ENCODE results near the gene CCT6B.

Gene CCT6B

GRCh38 chr17:34920676-34921075 is 40.6 kb downstream of the CCT6B start:
- no peaks in the 10 kb centered on the region for H4K20me1 ChIP-seq (ENCODE audit: insufficient read depth, low read length)
- no peak overlapping the region for H3K27ac ChIP-seq (ENCODE audit: low read length)
- TF ChIP-seq CTCF (IDR thresholded peaks at IDR 0.05; ENCODE audit: low read depth, low read length), result no peak
- no peak for TF ChIP-seq EZH2phosphoT487 (IDR thresholded peaks at IDR 0.05; ENCODE audit: low read depth)
- H3K4me1 ChIP-seq (ENCODE audit: low read length), result no peaks in the 10 kb centered on the region
- no peaks in the 10 kb centered on the region for H3K36me3 ChIP-seq (replicated peaks; ENCODE audit: low read depth, low read length)
- no peaks in the 10 kb centered on the region for H3K9me3 ChIP-seq (ENCODE audit: insufficient read depth, low read length)
- no peaks in the 10 kb centered on the region for H3K27me3 ChIP-seq (ENCODE audit: low read depth, low read length)
- no peak overlapping the region for H2AFZ ChIP-seq (ENCODE audit: low read depth, low read length)
- no peak overlapping the region for H3K4me3 ChIP-seq (ENCODE audit: low read length)
- no peaks in the 10 kb centered on the region for H3K79me2 ChIP-seq (ENCODE audit: low read length)
- H3K9ac ChIP-seq (ENCODE audit: low read length), result no peak overlapping the region
- no peak overlapping the region for H3K4me2 ChIP-seq (ENCODE audit: low read length)

GRCh38 chr17:34917381-34917780 is 43.9 kb downstream of the CCT6B start:
- no peaks in the 10 kb centered on the region for H3K27me3 ChIP-seq (ENCODE audit: low read depth, low read length)
- H2AFZ ChIP-seq (ENCODE audit: low read depth, low read length), result no peak overlapping the region
- TF ChIP-seq EZH2phosphoT487 (IDR thresholded peaks at IDR 0.05; ENCODE audit: low read depth) (no peak), CTCF (IDR thresholded peaks at IDR 0.05; ENCODE audit: low read depth, low read length) (no peak)
- H3K79me2 ChIP-seq (ENCODE audit: low read length), result no peaks in the 10 kb centered on the region
- no peak overlapping the region for H3K27ac ChIP-seq (ENCODE audit: low read length)
- H3K36me3 ChIP-seq (replicated peaks; ENCODE audit: low read depth, low read length), result no peaks in the 10 kb centered on the region
- H4K20me1 ChIP-seq (ENCODE audit: insufficient read depth, low read length), result no peaks in the 10 kb centered on the region
- no peak overlapping the region for H3K4me2 ChIP-seq (ENCODE audit: low read length)
- no peaks in the 10 kb centered on the region for H3K9me3 ChIP-seq (ENCODE audit: insufficient read depth, low read length)
- H3K4me3 ChIP-seq (ENCODE audit: low read length), result no peak overlapping the region
- H3K9ac ChIP-seq (ENCODE audit: low read length), result no peak overlapping the region
- peaks cover 9% of the 10 kb centered on the region; the same call in 1 of the 2 replicates for H3K4me1 ChIP-seq (ENCODE audit: low read length)

GRCh38 chr17:34916120-34916519 is 45.1 kb downstream of the CCT6B start:
- Histone ChIP-seq H3K9ac (ENCODE audit: low read length) (no peak overlapping the region), H3K9me3 (ENCODE audit: insufficient read depth, low read length) (no peaks in the 10 kb centered on the region), H4K20me1 (ENCODE audit: insufficient read depth, low read length) (no peaks in the 10 kb centered on the region), H3K4me3 (ENCODE audit: low read length) (no peak overlapping the region), H3K36me3 (replicated peaks; ENCODE audit: low read depth, low read length) (no peaks in the 10 kb centered on the region), H3K79me2 (ENCODE audit: low read length) (no peaks in the 10 kb centered on the region), H3K4me2 (ENCODE audit: low read length) (no peak overlapping the region), H3K27ac (ENCODE audit: low read length) (no peak overlapping the region), H3K4me1 (ENCODE audit: low read length) (peaks cover 9% of the 10 kb centered on the region; the same call in 1 of the 2 replicates), H2AFZ (ENCODE audit: low read depth, low read length) (no peak overlapping the region), H3K27me3 (ENCODE audit: low read depth, low read length) (no peaks in the 10 kb centered on the region)
- no peak for TF ChIP-seq CTCF (IDR thresholded peaks at IDR 0.05; ENCODE audit: low read depth, low read length)
- no peak for TF ChIP-seq EZH2phosphoT487 (IDR thresholded peaks at IDR 0.05; ENCODE audit: low read depth)

- no peak for TF ChIP-seq EZH2phosphoT487 (IDR thresholded peaks at IDR 0.05; ENCODE audit: low read depth)
- no peak for TF ChIP-seq CTCF (IDR thresholded peaks at IDR 0.05; ENCODE audit: low read depth, low read length)
- Histone ChIP-seq H3K4me3 (ENCODE audit: low read length) (no peak overlapping the region), H3K9ac (ENCODE audit: low read length) (no peak overlapping the region), H3K27me3 (ENCODE audit: low read depth, low read length) (no peaks in the 10 kb centered on the region), H3K9me3 (ENCODE audit: insufficient read depth, low read length) (no peaks in the 10 kb centered on the region), H3K36me3 (replicated peaks; ENCODE audit: low read depth, low read length) (no peaks in the 10 kb centered on the region), H3K4me2 (ENCODE audit: low read length) (no peak overlapping the region), H2AFZ (ENCODE audit: low read depth, low read length) (no peak overlapping the region), H4K20me1 (ENCODE audit: insufficient read depth, low read length) (no peaks in the 10 kb centered on the region), H3K79me2 (ENCODE audit: low read length) (no peaks in the 10 kb centered on the region), H3K4me1 (ENCODE audit: low read length) (peaks cover 16% of the 10 kb centered on the region), H3K27ac (ENCODE audit: low read length) (no peak overlapping the region)
Measured at GRCh38 chr17:34913001-34913400, 48.3 kb downstream of the CCT6B start.
